PC-3 (cell line): ENCODE measurements around the gene HRH3. TPM values are rescaled to one million over a fixed set of nuclear protein-coding genes. Genes with fewer than 3 reads are reported as not detected.

Experiments used
- ATAC-seq: fragments of 200-7000 bp; cut with Tn5 transposase; 2 replicates; pipeline ENCODE4 v1.9.1; 2020; ENCODE audit warnings: mild to moderate bottlenecking, moderate library complexity
- Bru-seq: library from RNA; stranded (reverse); fragments of 400-500 nt; gene quantifications from one replicate; lab custom pipeline; 2021; lab: Mats Ljungman, UMichigan
- BruChase-seq, 2 experiments: library from RNA; stranded (reverse); fragments of 400-500 nt; gene quantifications; one replicate each; lab custom pipeline; 2021; lab: Mats Ljungman, UMichigan
- BruUV-seq: library from RNA; stranded (reverse); fragments of 400-500 nt; replicated peaks from 2 replicates; lab custom pipeline; 2021; lab: Mats Ljungman, UMichigan
- CTCF ChIA-PET: fragments of 300-600 bp; sonication (Branson Sonifier 250); formaldehyde crosslinking; loops from one replicate; lab custom pipeline; 2022; ENCODE audit warnings: antibody characterized with exemption; lab: Charles Lee
- POLR2A ChIA-PET: fragments of 300-600 bp; sonication (Branson Sonifier 250); formaldehyde crosslinking; loops from one replicate; lab custom pipeline; 2022; ENCODE audit warnings: antibody characterized with exemption; ENCODE audit not compliant: unreplicated experiment; lab: Charles Lee
- DNase-seq: peaks from one replicate; pipeline ENCODE4 v3.0.0-alpha.2; 2015
- H2AFZ ChIP-seq: fragments of 300-600 bp; sonication (generic); 2 replicates; pipeline ENCODE4 v1.6.0; 2016; ENCODE audit warnings: antibody characterized with exemption, low read length
- H3F3A ChIP-seq: fragments of 300-600 bp; sonication (generic); one replicate; pipeline ENCODE4 v1.6.0; 2017; ENCODE audit warnings: antibody characterized with exemption, low read length, control low read depth, mild to moderate bottlenecking; ENCODE audit not compliant: unreplicated experiment
- H3K27ac ChIP-seq: fragments of 300-600 bp; sonication (generic); 2 replicates; pipeline ENCODE4 v1.5.1; 2016; ENCODE audit warnings: mild to moderate bottlenecking, low read length
- H3K27me3 ChIP-seq: fragments of 300-600 bp; sonication (generic); 2 replicates; pipeline ENCODE4 v1.6.1; 2016; ENCODE audit warnings: low read length, mixed read lengths
- H3K36me3 ChIP-seq: fragments of 300-600 bp; sonication (generic); 2 replicates; pipeline ENCODE4 v1.6.1; 2016; ENCODE audit warnings: low read depth, mixed run types, low read length, mixed read lengths
- H3K4me1 ChIP-seq: fragments of 300-600 bp; sonication (generic); 2 replicates; pipeline ENCODE4 v1.5.1; 2016; ENCODE audit warnings: low read length; ENCODE audit not compliant: insufficient read depth
- H3K4me2 ChIP-seq: fragments of 300-600 bp; sonication (generic); 2 replicates; pipeline ENCODE4 v1.6.0; 2016; ENCODE audit warnings: low read length
- H3K4me3 ChIP-seq: fragments of 300-600 bp; sonication (generic); 2 replicates; pipeline ENCODE4 v1.5.1; 2016; ENCODE audit warnings: mild to moderate bottlenecking, low read length, mixed read lengths
- H3K79me2 ChIP-seq: fragments of 300-600 bp; sonication (generic); 2 replicates; pipeline ENCODE4 v1.6.1; 2017; ENCODE audit warnings: low read length, mixed read lengths
- H3K9ac ChIP-seq: fragments of 300-600 bp; sonication (generic); 2 replicates; pipeline ENCODE4 v1.6.0; 2016; ENCODE audit warnings: mild to moderate bottlenecking, low read length
- H3K9me2 ChIP-seq: fragments of 300-600 bp; sonication (generic); replicated peaks from 2 replicates; pipeline ENCODE4 v1.6.1; 2016; ENCODE audit warnings: mixed run types, low read length, mixed read lengths
- H3K9me3 ChIP-seq: fragments of 300-600 bp; sonication (generic); 2 replicates; pipeline ENCODE4 v1.6.1; 2016; ENCODE audit warnings: low read length, mixed read lengths
- H4K20me1 ChIP-seq: fragments of 300-600 bp; sonication (generic); 2 replicates; pipeline ENCODE4 v1.6.1; 2016; ENCODE audit warnings: low read length, mixed read lengths
- EZH2 ChIP-seq: fragments of 300-600 bp; sonication (generic); IDR thresholded peaks from one replicate; pipeline ENCODE4 v1.6.1; 2017; ENCODE audit warnings: antibody characterized with exemption, mild to moderate bottlenecking, low read length; ENCODE audit not compliant: unreplicated experiment
- EZH2phosphoT487 ChIP-seq: fragments of 300-600 bp; sonication (generic); IDR thresholded peaks from 2 replicates; pipeline ENCODE4 v1.6.1; 2018; ENCODE audit warnings: mild to moderate bottlenecking, antibody characterized with exemption, low read length, borderline replicate concordance
- intact Hi-C: fragments of 100-400 bp; cut with micrococcal nuclease; formaldehyde crosslinking; loops from 2 replicates; pipeline ENCODE4 v1.9.0; 2023
- long read RNA-seq: library from polyadenylated mRNA; unstranded; transcript quantifications from one replicate; pipeline ENCODE4 v2.0.0, GENCODE V29; 2021; ENCODE audit not compliant: unreplicated experiment
- total RNA-seq: library from RNA; depleted of rRNA; stranded (reverse); fragments of >200 nt; gene quantifications from 2 replicates; pipeline ENCODE4 v1.2.3, GENCODE V29; 2014; rRNA removed
- TF ChIP-seq, protein P1 (sequence below): fragments of 300-600 bp; sonication (generic); conservative IDR thresholded peaks from 2 replicates; pipeline ENCODE4 v1.5.1; 2017; ENCODE audit warnings: antibody characterized with exemption, low read depth, mild to moderate bottlenecking, low read length

The HRH3 gene
- total RNA-seq (not detected in 2 replicates), Bru-seq, nascent RNA (not detected), BruChase-seq, experiment 1, labeled RNA remaining after a 6-hour chase (not detected), BruChase-seq, experiment 2, labeled RNA remaining after a 2-hour chase (not detected)
- long read RNA-seq, result 0 reads

GRCh38 chr20:62219992-62220665 is at the start of gene HRH3:
TSS of gene HRH3 (minus strand) at chr20:62220278. CDS start at chr20:62219970, 308 bp downstream.
- ChIA-PET POLR2A (no interaction called here), CTCF (no interaction called here)
- no peaks in the 10 kb centered on the region for H3K36me3 ChIP-seq
- no peaks in the 10 kb centered on the region for H3K4me1 ChIP-seq
- H4K20me1 ChIP-seq, result no peaks in the 10 kb centered on the region
- ATAC-seq, result peak; percentile 54
- H3K27ac ChIP-seq, result no peak within 1 kb of the TSS
- H3K79me2 ChIP-seq, result no peaks in the 10 kb centered on the region
- no peak within 1 kb of the TSS for H3K9ac ChIP-seq
- no peaks in the 10 kb centered on the region for H3F3A ChIP-seq
- DNase-seq, result no peak
- H3K9me2 ChIP-seq, result no peaks in the 10 kb centered on the region
- intact Hi-C loops, result no loop called here
- no peak within 1 kb of the TSS for H3K4me2 ChIP-seq
- no peaks in the 10 kb centered on the region for H3K9me3 ChIP-seq
- BruUV-seq, result no TSS peak
- H3K27me3 ChIP-seq, result peaks cover 30% of the 10 kb centered on the region
- TF ChIP-seq EZH2phosphoT487, result no peak
- TF ChIP-seq EZH2, result no peak
- TF ChIP-seq, protein P1, sequence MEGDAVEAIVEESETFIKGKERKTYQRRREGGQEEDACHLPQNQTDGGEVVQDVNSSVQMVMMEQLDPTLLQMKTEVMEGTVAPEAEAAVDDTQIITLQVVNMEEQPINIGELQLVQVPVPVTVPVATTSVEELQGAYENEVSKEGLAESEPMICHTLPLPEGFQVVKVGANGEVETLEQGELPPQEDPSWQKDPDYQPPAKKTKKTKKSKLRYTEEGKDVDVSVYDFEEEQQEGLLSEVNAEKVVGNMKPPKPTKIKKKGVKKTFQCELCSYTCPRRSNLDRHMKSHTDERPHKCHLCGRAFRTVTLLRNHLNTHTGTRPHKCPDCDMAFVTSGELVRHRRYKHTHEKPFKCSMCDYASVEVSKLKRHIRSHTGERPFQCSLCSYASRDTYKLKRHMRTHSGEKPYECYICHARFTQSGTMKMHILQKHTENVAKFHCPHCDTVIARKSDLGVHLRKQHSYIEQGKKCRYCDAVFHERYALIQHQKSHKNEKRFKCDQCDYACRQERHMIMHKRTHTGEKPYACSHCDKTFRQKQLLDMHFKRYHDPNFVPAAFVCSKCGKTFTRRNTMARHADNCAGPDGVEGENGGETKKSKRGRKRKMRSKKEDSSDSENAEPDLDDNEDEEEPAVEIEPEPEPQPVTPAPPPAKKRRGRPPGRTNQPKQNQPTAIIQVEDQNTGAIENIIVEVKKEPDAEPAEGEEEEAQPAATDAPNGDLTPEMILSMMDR, result no peak
- H3K4me3 ChIP-seq, result no peak within 1 kb of the TSS
- H2AFZ ChIP-seq, result no peak within 1 kb of the TSS

DNA sequence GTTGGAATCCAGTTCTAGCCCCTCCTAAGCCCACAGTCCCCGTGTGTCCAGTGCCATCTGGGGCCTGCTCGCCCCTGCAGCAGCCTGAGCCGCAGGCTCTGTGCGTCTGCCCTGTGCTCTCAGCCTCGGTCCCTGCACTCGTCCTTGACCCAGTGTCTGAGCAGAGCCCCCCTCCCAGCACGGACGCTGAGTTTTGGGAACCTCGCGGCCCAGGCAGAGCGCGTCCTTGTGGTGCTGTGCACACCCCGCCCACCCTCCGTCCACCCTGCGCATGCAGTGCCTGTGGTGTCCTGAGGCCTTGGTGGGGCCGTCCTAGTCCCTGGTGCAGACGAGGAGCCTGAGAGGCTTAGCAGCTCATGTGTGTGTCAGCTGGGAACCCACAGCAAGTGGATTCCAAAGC is 49.8 kb upstream of the HRH3 start:
- no peaks in the 10 kb centered on the region for H4K20me1 ChIP-seq
- ATAC-seq (no peak), DNase-seq (no peak)
- H3K27me3 ChIP-seq, result no peaks in the 10 kb centered on the region
- H3K36me3 ChIP-seq, result peaks cover 33% of the 10 kb centered on the region
- intact Hi-C loops, result no loop called here
- no peak overlapping the region for H2AFZ ChIP-seq
- H3K27ac ChIP-seq, result no peak overlapping the region
- H3F3A ChIP-seq, result no peaks in the 10 kb centered on the region
- H3K9me2 ChIP-seq, result no peaks in the 10 kb centered on the region
- H3K4me1 ChIP-seq, result no peaks in the 10 kb centered on the region
- H3K9ac ChIP-seq, result no peak overlapping the region
- no peaks in the 10 kb centered on the region for H3K79me2 ChIP-seq
- TF ChIP-seq EZH2phosphoT487 (no peak), EZH2 (no peak)
- TF ChIP-seq, protein P1, result no peak
- ChIA-PET POLR2A (no interaction called here), CTCF (no interaction called here)
- BruUV-seq, result no TSS peak
- H3K9me3 ChIP-seq, result no peaks in the 10 kb centered on the region
- H3K4me3 ChIP-seq, result no peak overlapping the region
- no peak overlapping the region for H3K4me2 ChIP-seq

DNA sequence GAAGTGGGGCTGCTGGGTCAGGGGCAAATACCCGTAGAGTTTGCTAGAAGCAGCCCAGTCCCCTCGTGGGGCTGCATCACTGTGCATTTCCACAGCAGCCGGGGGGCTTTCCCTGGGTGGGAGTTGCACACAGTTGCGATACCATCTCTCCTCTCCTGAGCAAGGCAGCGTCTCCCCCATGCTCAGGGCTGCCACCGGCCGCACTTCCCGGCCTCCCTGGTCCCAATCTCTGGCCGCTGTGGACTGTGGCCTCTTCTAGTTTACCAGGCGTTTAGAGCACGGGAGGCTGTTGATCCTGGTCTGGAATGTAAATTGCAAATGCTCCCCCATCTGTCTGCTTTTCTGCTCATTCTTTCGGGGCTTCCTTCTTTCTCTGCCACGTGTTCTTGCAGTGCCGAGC is 49.3 kb upstream of the HRH3 start:
- CTCF ChIA-PET, result no interaction called here
- TF ChIP-seq EZH2, result no peak
- TF ChIP-seq, protein P1, result no peak
- no peak for TF ChIP-seq EZH2phosphoT487
- H2AFZ ChIP-seq, result no peak overlapping the region
- H3K4me3 ChIP-seq, result no peak overlapping the region
- H3K36me3 ChIP-seq, result peaks cover 38% of the 10 kb centered on the region
- DNase-seq, result no peak
- intact Hi-C loops, result no loop called here
- no peaks in the 10 kb centered on the region for H3K9me3 ChIP-seq
- H3K4me2 ChIP-seq, result no peak overlapping the region
- no peaks in the 10 kb centered on the region for H3K4me1 ChIP-seq
- no peaks in the 10 kb centered on the region for H3F3A ChIP-seq
- no peaks in the 10 kb centered on the region for H3K9me2 ChIP-seq
- POLR2A ChIA-PET, result no interaction called here
- ATAC-seq, result no peak
- H3K27ac ChIP-seq, result no peak overlapping the region
- H4K20me1 ChIP-seq, result no peaks in the 10 kb centered on the region
- no peak overlapping the region for H3K9ac ChIP-seq
- no peaks in the 10 kb centered on the region for H3K27me3 ChIP-seq
- no peaks in the 10 kb centered on the region for H3K79me2 ChIP-seq
- BruUV-seq, result no TSS peak
